Measurements from ENCODE around the gene ZNF766.

The ZNF766 gene

GRCh38 chr19:52296400-52296772, 27.0 kb downstream of the ZNF766 start:
- TF ChIP-seq, protein P1, sequence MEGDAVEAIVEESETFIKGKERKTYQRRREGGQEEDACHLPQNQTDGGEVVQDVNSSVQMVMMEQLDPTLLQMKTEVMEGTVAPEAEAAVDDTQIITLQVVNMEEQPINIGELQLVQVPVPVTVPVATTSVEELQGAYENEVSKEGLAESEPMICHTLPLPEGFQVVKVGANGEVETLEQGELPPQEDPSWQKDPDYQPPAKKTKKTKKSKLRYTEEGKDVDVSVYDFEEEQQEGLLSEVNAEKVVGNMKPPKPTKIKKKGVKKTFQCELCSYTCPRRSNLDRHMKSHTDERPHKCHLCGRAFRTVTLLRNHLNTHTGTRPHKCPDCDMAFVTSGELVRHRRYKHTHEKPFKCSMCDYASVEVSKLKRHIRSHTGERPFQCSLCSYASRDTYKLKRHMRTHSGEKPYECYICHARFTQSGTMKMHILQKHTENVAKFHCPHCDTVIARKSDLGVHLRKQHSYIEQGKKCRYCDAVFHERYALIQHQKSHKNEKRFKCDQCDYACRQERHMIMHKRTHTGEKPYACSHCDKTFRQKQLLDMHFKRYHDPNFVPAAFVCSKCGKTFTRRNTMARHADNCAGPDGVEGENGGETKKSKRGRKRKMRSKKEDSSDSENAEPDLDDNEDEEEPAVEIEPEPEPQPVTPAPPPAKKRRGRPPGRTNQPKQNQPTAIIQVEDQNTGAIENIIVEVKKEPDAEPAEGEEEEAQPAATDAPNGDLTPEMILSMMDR (IDR thresholded peaks at IDR 0.05; ENCODE audit: control insufficient read depth, extremely low read depth, insufficient read depth), result no peak
- peak overlapping the region; percentile 52 for H3K4me3 ChIP-seq (ENCODE audit: low read depth, low read length)
- no peak for DNase-seq (ENCODE audit: low read depth)

- TF ChIP-seq, protein P1 (IDR thresholded peaks at IDR 0.05; ENCODE audit: control insufficient read depth, extremely low read depth, insufficient read depth), result no peak
- peak within 1 kb of the TSS; percentile 92 for H3K4me3 ChIP-seq (ENCODE audit: low read depth, low read length)
- DNase-seq (ENCODE audit: low read depth), result peak; percentile 38
Measured at GRCh38 chr19:52296773-52297600, 27.6 kb downstream of the ZNF766 start, which contains the start of gene ZNF480. ZNF480 (plus strand) TSS chr19:52297169; CDS start chr19:52300413, 3,244 bp downstream.

GRCh38 chr19:52297601-52298364, 28.4 kb downstream of the ZNF766 start:
- TF ChIP-seq, protein P1 (IDR thresholded peaks at IDR 0.05; ENCODE audit: control insufficient read depth, extremely low read depth, insufficient read depth), result no peak
- peak overlapping the region; percentile 92 for H3K4me3 ChIP-seq (ENCODE audit: low read depth, low read length)
- no peak for DNase-seq (ENCODE audit: low read depth)

- DNase-seq (ENCODE audit: low read depth), result no peak
- TF ChIP-seq, protein P1 (IDR thresholded peaks at IDR 0.05; ENCODE audit: control insufficient read depth, extremely low read depth, insufficient read depth), result no peak
- H3K4me3 ChIP-seq (ENCODE audit: low read depth, low read length), result no peak overlapping the region
Measured at GRCh38 chr19:52307275-52307674, 37.9 kb downstream of the ZNF766 start.

- no peak for DNase-seq (ENCODE audit: low read depth)
- TF ChIP-seq, protein P1 (IDR thresholded peaks at IDR 0.05; ENCODE audit: control insufficient read depth, extremely low read depth, insufficient read depth), result no peak
- H3K4me3 ChIP-seq (ENCODE audit: low read depth, low read length), result no peak overlapping the region
Measured at GRCh38 chr19:52322429-52322828, 53.0 kb downstream of the ZNF766 start.

GRCh38 chr19:52331757-52332156, 62.4 kb downstream of the ZNF766 start:
- TF ChIP-seq, protein P1 (IDR thresholded peaks at IDR 0.05; ENCODE audit: control insufficient read depth, extremely low read depth, insufficient read depth), result no peak
- DNase-seq (ENCODE audit: low read depth), result no peak
- H3K4me3 ChIP-seq (ENCODE audit: low read depth, low read length), result no peak overlapping the region

Measured in LNCaP clone FGC (cell line).